Sigmoid colon (tissue), 4 donors: ENCODE data around the gene E2F8.

Experiments
- EP300 ChIP-seq, 4 donors: sonication (generic); formaldehyde crosslinking; IDR thresholded peaks; one replicate each; pipeline ENCODE4 v1.6.1; 2017; ENCODE audit warnings: antibody characterized with exemption in 4 of 4
- POLR2A ChIP-seq, 2 donors: fragments of 450-650 bp; IDR thresholded peaks; one replicate each; pipeline ENCODE4 v1.6.1; 2016; ENCODE audit warnings: antibody characterized with exemption in 2 of 2, mild to moderate bottlenecking in 2 of 2, moderate library complexity in 2 of 2
- POLR2AphosphoS5 ChIP-seq, 4 donors: sonication (generic); formaldehyde crosslinking; IDR thresholded peaks; one replicate each; pipeline ENCODE4 v1.6.1; 2017; ENCODE audit warnings: antibody characterized with exemption in 4 of 4
- TF ChIP-seq, protein P1 (sequence below), 4 experiments: fragments of 450-650 bp in 3 of 4; fragments of 200-600 bp in 1 of 4; IDR thresholded peaks; one replicate each; pipeline ENCODE4 v1.5.1; 2016 to 2019; ENCODE audit warnings: antibody characterized with exemption in 4 of 4, mild to moderate bottlenecking in 3 of 4, moderate library complexity in 2 of 4

DNA sequence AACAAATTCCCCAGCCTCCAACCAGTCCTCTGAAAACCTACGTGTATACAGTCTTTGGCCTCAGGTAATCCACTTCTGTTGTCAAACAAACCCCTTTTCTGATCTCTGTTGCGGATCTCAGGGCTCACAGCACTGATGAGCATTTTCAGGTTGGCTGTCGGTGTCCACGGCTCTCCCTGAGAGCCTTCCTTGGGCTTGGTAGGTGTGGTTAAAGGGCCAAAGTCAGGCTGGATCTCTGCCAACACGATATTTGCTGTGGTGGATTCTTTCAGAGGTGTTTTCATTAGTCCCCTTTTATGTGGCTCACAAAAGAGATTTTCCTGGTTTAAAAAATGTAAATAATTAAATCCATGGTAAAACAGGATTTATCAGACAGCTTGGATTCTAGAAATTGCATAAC, 2.9 kb downstream of the E2F8 start:
- TF ChIP-seq, protein P1, sequence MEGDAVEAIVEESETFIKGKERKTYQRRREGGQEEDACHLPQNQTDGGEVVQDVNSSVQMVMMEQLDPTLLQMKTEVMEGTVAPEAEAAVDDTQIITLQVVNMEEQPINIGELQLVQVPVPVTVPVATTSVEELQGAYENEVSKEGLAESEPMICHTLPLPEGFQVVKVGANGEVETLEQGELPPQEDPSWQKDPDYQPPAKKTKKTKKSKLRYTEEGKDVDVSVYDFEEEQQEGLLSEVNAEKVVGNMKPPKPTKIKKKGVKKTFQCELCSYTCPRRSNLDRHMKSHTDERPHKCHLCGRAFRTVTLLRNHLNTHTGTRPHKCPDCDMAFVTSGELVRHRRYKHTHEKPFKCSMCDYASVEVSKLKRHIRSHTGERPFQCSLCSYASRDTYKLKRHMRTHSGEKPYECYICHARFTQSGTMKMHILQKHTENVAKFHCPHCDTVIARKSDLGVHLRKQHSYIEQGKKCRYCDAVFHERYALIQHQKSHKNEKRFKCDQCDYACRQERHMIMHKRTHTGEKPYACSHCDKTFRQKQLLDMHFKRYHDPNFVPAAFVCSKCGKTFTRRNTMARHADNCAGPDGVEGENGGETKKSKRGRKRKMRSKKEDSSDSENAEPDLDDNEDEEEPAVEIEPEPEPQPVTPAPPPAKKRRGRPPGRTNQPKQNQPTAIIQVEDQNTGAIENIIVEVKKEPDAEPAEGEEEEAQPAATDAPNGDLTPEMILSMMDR (IDR thresholded peaks at IDR 0.05): no peak
- TF ChIP-seq POLR2A (IDR thresholded peaks at IDR 0.05): no peak
- TF ChIP-seq POLR2AphosphoS5 (IDR thresholded peaks at IDR 0.05): no peak
- TF ChIP-seq EP300 (IDR thresholded peaks at IDR 0.05): no peak
